Keratinocyte (primary cell): ENCODE data around the gene DHX58.

ENCODE experiments used
- EZH2 ChIP-seq: IDR thresholded peaks from one replicate; pipeline ENCODE4 v1.6.1; 2012; ENCODE audit warnings: inconsistent platforms, mild to moderate bottlenecking, low read length, moderate library complexity
- TF ChIP-seq, protein P1 (sequence below), 3 experiments: IDR thresholded peaks in 1 of 3; conservative IDR thresholded peaks in 1 of 3; optimal IDR thresholded peaks in 1 of 3; 2 replicates in 2 of 3; 3 replicates in 1 of 3; pipeline versions ENCODE3 to v1.5.1; 2011; ENCODE audit warnings: low read length in 3 of 3, mild to moderate bottlenecking in 3 of 3, moderate library complexity in 2 of 3, control low read depth in 1 of 3, inconsistent platforms in 1 of 3; ENCODE audit not compliant: insufficient read depth in 2 of 3; ENCODE audit errors: extremely low read depth in 1 of 3

DNA sequence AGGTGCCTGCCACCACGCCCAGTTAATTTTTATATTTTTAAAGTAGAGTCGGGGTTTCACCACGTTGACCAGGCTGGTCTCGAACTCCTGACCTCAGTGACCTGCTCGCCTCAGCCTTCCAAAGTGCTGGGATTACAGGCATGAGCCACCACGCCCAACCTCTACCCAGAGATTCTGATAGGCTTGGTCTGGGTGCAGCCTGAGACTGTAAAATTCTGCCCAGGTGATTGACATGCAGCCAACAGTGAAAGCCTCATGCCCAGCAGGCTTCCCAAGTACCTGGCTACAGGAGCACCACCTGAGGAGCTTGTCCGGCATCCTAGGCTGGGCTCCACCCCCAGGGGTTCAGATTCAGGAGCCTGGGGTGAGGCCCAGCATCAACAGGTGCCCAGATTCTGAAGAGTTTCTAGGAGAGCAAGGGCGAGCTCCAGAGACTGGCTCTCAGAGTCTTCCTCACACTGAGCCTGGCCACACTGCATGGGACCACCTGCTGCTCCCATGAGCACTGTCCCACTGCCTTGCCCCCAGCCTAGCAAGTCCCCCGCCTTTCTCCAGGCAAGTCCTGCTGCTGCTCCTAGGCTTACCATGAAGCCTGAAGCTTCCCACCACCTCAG, 30.9 kb downstream of the DHX58 start:
- TF ChIP-seq, protein P1, sequence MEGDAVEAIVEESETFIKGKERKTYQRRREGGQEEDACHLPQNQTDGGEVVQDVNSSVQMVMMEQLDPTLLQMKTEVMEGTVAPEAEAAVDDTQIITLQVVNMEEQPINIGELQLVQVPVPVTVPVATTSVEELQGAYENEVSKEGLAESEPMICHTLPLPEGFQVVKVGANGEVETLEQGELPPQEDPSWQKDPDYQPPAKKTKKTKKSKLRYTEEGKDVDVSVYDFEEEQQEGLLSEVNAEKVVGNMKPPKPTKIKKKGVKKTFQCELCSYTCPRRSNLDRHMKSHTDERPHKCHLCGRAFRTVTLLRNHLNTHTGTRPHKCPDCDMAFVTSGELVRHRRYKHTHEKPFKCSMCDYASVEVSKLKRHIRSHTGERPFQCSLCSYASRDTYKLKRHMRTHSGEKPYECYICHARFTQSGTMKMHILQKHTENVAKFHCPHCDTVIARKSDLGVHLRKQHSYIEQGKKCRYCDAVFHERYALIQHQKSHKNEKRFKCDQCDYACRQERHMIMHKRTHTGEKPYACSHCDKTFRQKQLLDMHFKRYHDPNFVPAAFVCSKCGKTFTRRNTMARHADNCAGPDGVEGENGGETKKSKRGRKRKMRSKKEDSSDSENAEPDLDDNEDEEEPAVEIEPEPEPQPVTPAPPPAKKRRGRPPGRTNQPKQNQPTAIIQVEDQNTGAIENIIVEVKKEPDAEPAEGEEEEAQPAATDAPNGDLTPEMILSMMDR (optimal IDR thresholded peaks at IDR 0.05 in 1 of 3, IDR thresholded peaks at IDR 0.05 in 1 of 3, conservative IDR thresholded peaks at IDR 0.05 in 1 of 3; ENCODE audit: extremely low read depth in 1 of 3, insufficient read depth in 2 of 3, low read length in 3 of 3), result no peak
- no peak for TF ChIP-seq EZH2
